DMS79 treated with DMSO at 0.1 percent for 48 hours (cell line): ENCODE results near the gene LARP7.
A peak's percentile ranks its signal among the peaks of the same experiment; 100 is the strongest.
"Not testable (repeated sequence)": the region's sequence is repeated elsewhere in the genome, so short reads cannot be mapped to it uniquely, and the experiment has no call there.

ENCODE experiments used
- DNase-seq: peaks from one replicate; lab custom pipeline; 2025; lab: John Stamatoyannopoulos, UW

LARP7 gene

GRCh38 chr4:112636688-112637551 lies at the start of gene LARP7, which contains the start of gene ZGRF1:
Gene LARP7 (plus strand): TSS chr4:112637143. CDS start chr4:112644670, 7,527 bp downstream.
Gene ZGRF1 (minus strand): TSS chr4:112636909. CDS start chr4:112633176, 3,733 bp downstream.
- peak; percentile 88 for DNase-seq

DNA sequence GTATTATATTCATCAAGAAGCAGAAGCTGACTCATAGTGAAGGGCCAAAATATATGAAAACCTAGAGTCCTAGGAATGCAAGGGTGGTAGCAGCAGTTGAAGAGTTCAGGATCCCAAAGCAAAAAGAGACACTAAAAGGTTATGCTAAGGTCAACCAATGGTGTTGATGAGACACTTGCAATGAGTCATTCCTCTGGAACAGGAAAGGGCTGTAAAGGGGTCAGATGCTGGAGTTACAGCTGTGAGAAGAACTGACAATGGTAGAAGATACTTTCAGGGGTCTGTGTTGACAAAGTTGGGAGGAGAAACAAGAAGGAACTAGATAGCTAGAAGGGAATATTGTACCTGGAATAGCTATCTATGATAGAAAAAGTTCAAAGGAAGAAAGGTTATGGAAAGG lies 47.7 kb upstream of the LARP7 start:
- DNase-seq, result no peak

GRCh38 chr4:112591593-112591992 lies 45.4 kb upstream of the LARP7 start:
- no peak for DNase-seq

DNA sequence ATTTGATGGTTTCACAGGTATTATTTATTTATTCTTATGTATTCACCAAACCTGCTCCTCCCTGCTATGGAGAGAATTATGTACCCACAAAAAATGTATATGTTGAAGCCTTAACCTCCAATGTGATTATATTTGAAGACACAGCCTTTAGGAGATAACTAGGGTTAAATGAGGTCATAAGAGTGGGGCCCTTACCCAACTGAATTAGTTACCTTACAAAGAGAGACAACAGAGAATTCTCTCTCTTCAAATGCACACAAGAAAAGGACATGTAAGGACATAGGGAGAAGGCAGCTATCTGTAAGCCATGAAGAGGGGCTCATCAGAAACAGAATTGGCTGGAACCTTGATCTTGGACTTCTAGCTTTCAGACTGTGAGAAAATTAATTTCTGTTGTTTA lies 44.2 kb upstream of the LARP7 start:
- DNase-seq, result no peak

- DNase-seq, result no peak
Observed at GRCh38 chr4:112593438-112594133, 43.4 kb upstream of the LARP7 start.

GRCh38 chr4:112594993-112595392 lies 42.0 kb upstream of the LARP7 start:
- no peak for DNase-seq

DNA sequence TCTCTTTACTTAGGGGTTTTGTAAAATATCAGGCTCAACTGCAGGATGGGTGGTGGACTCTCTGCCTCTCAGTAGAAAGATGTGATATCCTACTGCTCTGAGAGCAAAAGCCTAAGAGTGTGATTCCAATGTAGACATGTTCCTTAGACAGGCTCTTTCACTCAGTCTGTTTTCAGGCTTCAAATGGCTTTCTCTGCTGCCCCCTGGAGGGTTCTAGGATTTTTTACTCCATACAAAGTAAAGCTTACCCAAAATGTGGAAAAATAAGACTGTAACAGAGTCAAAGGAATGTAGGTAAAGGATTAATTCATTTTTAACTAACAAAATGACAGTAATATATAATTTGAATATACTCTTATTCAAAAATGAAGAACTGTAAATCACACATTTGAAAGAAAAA lies 32.4 kb upstream of the LARP7 start:
- DNase-seq, result peak; percentile 7

- not testable (repeated sequence) for DNase-seq
Observed at GRCh38 chr4:112612814-112613213, 24.1 kb upstream of the LARP7 start.

- no peak for DNase-seq
Observed at GRCh38 chr4:112616984-112617383, 20.0 kb upstream of the LARP7 start.

GRCh38 chr4:112626228-112626627 lies 10.7 kb upstream of the LARP7 start:
- DNase-seq, result no peak

DNA sequence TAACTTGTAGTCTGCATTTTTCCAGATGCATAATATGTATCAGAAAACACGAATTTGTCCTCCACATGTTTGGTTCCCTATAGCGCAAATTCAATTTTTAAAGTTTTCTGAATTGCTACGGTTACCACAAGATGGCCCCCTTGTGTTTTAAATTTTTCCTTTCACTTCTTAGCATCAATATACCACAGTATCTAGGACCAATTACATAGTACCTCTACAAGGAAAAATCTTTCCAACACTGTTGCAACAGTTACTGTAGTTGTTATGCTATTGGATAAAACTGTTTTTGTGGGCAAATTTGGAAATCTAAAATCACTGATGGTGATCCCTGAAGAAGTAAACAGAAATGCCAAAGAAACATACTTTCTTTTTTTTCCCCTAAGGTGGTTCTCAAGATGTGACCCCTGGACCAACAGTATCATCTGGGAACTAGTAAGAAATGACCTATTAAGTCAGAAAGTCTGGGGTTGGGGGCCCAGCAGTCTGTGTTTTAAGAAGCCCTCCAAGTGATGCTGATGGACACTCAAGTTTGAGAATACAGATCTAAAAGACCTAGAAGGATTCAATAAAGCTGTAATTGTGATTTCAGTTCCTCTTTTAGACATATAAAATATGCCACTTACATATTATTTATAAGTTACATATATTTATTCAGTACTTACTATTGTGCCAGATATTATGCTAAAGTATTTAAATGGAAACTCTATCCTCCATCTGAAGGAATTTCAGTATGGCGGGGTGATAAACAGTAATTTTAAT lies 3.3 kb upstream of the LARP7 start:
- peak; percentile 0 for DNase-seq

DNA sequence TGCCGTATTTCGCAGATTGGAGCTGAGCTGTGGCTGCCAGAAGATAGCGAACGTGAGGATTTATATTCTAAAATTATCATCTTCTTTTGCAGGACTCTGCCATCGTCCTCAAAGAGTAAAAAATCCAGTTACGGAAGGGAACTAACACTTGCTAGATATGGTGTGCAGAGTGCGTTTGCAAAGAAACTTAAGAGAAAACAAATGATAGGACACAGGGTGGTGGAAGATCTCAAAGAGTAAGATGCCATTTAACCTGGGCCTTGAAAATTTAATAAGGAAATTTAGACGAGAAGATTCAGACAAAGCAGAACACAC lies 566 bp downstream of the LARP7 start:
- no peak for DNase-seq

DNA sequence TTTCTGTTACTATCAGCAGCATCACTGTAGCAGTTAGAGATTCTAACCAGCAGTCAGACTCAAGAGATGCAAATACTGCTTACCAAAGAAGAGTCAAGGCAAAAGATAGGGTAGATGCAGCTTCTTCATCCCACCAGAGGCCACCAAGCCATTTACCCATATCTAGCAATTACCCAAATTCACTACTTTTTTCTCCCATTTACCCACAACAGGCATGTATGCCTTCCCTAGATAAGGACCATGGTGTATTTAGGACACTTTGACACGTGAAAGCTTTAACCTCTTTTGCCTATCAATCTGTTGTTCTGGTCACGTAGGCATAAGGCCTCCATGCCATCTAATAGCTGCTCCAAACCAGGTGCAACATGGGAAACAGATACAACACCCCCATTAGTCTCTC lies 5.6 kb downstream of the LARP7 start:
- DNase-seq, result no peak

- not testable (repeated sequence) for DNase-seq
Observed at GRCh38 chr4:112644595-112645535, 7.9 kb downstream of the LARP7 start.

- DNase-seq, result no peak
Observed at GRCh38 chr4:112645541-112646329, 8.8 kb downstream of the LARP7 start.

DNA sequence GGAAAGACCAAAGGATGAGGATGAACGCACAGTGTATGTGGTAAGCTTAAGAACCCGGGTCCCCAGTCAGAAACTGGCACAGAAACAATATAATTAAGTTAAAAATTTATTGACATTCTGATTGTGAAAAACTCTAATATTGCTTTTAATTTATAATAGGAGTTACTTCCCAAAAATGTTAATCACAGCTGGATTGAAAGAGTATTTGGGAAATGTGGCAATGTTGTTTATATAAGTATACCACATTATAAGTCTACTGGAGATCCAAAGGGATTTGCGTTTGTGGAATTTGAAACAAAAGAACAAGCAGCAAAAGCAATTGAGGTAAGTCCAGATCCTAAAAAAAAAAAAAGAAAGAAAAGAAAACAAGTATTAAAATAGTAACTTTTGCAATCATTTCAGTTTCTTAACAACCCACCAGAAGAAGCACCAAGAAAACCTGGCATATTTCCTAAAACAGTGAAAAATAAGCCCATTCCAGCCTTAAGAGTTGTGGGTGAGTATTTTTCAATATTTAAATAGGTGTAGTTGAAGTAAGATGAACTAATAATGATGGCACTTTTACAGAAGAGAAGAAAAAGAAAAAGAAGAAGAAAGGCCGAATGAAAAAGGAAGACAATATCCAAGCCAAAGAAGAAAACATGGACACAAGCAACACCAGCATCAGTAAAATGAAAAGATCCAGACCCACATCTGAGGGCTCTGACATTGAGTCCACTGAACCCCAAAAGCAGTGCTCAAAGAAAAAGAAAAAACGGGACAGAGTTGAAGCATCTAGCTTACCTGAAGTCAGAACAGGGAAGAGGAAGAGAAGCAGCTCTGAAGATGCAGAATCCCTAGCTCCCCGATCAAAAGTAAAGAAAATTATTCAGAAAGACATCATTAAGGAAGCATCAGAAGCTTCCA lies 9.9 kb downstream of the LARP7 start:
- no peak for DNase-seq

DNA sequence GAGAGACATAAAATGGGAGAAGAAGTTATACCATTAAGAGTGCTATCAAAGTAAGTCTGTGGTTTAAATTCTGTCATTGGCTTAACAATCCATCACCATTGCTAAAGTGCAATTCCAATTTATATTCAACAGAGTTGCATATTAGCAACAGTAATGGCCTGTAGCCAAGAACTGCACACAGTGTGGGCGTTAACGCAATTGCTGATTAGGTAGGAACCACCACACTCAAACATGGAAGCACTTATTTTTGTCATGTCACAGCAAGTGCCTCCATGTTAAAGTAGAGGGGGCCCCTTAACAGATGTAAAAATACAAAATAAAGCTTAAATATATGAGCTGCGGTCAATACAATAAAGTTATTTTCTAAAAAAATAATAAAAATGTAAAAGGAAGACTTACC lies 10.8 kb downstream of the LARP7 start:
- no peak for DNase-seq

DNA sequence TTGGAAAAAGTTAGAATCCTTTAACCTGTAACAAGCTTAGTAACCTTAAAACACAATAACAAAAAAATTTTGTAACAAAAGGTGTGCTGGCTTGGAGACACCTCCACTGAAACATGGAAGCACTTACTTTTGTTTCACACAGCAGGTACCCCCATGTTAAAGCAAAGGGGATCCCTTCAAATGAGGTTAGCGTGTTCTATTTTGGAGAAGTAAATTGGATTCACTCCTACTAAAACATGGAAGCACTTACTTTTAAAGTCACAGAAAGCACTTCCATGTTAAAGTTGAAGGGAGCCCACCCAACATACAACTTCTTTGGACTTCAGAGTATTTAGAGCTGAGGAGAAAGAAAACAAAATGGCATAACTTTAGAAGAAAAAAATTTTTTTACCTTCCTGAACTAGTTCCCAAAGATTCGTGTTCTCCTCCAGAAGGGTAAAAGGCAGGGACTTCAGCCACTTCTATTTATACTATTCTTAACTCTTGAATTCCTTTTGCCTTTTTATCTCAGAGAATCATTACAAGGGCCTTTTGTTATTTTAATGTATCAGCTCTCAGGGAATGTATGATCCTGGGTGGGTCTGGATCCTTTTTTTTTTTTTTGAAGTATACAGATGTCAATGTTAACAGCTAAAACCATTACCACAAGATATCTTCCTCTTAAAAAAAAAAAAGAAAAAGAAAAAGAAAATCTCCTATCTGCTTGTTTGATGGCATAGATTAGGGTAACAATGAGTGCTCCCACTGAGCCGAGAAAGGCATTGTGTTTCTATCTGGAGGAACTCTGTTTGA lies 11.5 kb downstream of the LARP7 start:
- no peak for DNase-seq

DNA sequence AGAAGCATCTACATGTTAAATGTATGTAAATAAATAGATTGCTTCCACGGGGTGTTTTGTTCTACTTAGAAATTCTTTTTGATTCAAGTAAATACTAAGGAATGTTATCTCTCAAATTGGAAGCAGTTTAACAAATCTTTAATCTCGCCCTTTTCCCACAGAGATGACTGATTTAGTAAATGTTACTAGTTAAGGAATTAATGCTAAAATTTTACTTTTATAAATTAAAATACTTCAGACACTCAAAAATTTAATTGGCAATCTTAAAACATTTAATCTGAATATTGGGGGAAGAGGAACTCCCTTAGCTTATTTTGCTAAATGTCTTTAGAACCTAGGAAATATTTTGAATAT lies 12.1 kb downstream of the LARP7 start:
- no peak for DNase-seq
